Measurements from ENCODE around the gene MEN1. TPM values are rescaled to one million over a fixed set of nuclear protein-coding genes. Genes with fewer than 3 reads are reported as not detected.

MEN1 gene
- total RNA-seq, 1 experiment from 2014 or later = 32.7 TPM

- Mint-ChIP-seq H3K36me3 (ENCODE audit: insufficient read depth, unreplicated experiment) (peaks cover 56% of the 10 kb centered on the region), H3K4me3 (ENCODE audit: unreplicated experiment) (peak within 1 kb of the TSS; percentile 91), H3K27ac (ENCODE audit: unreplicated experiment) (peak within 1 kb of the TSS; percentile 99), H3K4me1 (ENCODE audit: low read depth, unreplicated experiment) (peaks cover 7% of the 10 kb centered on the region), H3K9me3 (ENCODE audit: unreplicated experiment) (no peaks in the 10 kb centered on the region), H3K27me3 (ENCODE audit: insufficient read depth, unreplicated experiment) (no peaks in the 10 kb centered on the region)
- peaks cover 13% of the 10 kb centered on the region for H3K36me3 ChIP-seq (ENCODE audit: control insufficient read depth, insufficient read depth, low read length)
- H3K9me3 ChIP-seq = no peaks in the 10 kb centered on the region
- intact Hi-C loops (cut with micrococcal nuclease; ENCODE audit: unreplicated experiment) = loop anchor here (1.0 to 10.0 kb wide), 4 partner anchors 24 to 336 kb away; partner anchors contain the start of genes CDC42BPG, MAP4K2, MEN1 and TM7SF2
- ChIA-PET CTCF (interaction anchor here (0.6 to 1.9 kb wide), 23 partner anchors 9 to 461 kb away, joined by 3 to 8 read pairs (median 4); partner anchors contain the start of genes ARL2, BATF2, CDC42BPG and EHD1), POLR2A (interaction anchor here (0.5 to 1.5 kb wide), 33 partner anchors 9 to 555 kb away, joined by 3 to 18 read pairs (median 5); partner anchors contain the start of genes CAPN1, CDC42BPG, DPF2 and EHD1)
- no peak for TF ChIP-seq CTCF (IDR thresholded peaks at IDR 0.05; ENCODE audit: insufficient read depth in 1 of 2, low read depth in 1 of 2, low read length in 1 of 2, severe bottlenecking in 1 of 2, unreplicated experiment in 1 of 2)
- DNase-seq = peak; percentile 100
- H3K4me3 ChIP-seq (ENCODE audit: low read depth, low read length) = peak within 1 kb of the TSS; percentile 99
- H3K27me3 ChIP-seq (replicated peaks; ENCODE audit: control insufficient read depth, insufficient read depth, low read length) = no peaks in the 10 kb centered on the region
- BruUV-seq (replicated peaks) = no TSS peak
- H3K4me1 ChIP-seq = peaks cover 17% of the 10 kb centered on the region
Observed at GRCh38 chr11:64778473-64779298, 31.7 kb downstream of the MEN1 start, which contains the start of gene SF1. TSS of gene SF1 (minus strand) at chr11:64778542. CDS start at chr11:64778392, 150 bp downstream.

GRCh38 chr11:64778223-64778472, 32.2 kb downstream of the MEN1 start:
- ChIA-PET CTCF (interaction anchor here (0.6 to 1.9 kb wide), 22 partner anchors 10 to 460 kb away, joined by 3 to 8 read pairs (median 4); partner anchors contain the start of genes ARL2, BATF2, CDC42BPG and MAP4K2), POLR2A (interaction anchor here (0.9 to 1.5 kb wide), 21 partner anchors 14 to 555 kb away, joined by 3 to 18 read pairs (median 7); partner anchors contain the start of genes CAPN1, DPF2, FAU and MAP4K2)
- H3K27me3 Mint-ChIP-seq (ENCODE audit: insufficient read depth, unreplicated experiment) = no peaks in the 10 kb centered on the region
- no peak for DNase-seq
- BruUV-seq (replicated peaks) = no TSS peak
- peaks cover 17% of the 10 kb centered on the region for H3K4me1 ChIP-seq
- intact Hi-C loops (cut with micrococcal nuclease; ENCODE audit: unreplicated experiment) = loop anchor here (1.0 to 10.0 kb wide), 4 partner anchors 25 to 337 kb away; partner anchors contain the start of genes CDC42BPG, MAP4K2, MEN1 and TM7SF2
- H3K9me3 ChIP-seq = no peaks in the 10 kb centered on the region
- peak overlapping the region; percentile 99 for H3K4me3 ChIP-seq (ENCODE audit: low read depth, low read length)
- no peaks in the 10 kb centered on the region for H3K27me3 ChIP-seq (replicated peaks; ENCODE audit: control insufficient read depth, insufficient read depth, low read length)
- no peak for TF ChIP-seq CTCF (IDR thresholded peaks at IDR 0.05; ENCODE audit: insufficient read depth in 1 of 2, low read depth in 1 of 2, low read length in 1 of 2, severe bottlenecking in 1 of 2, unreplicated experiment in 1 of 2)
- H3K4me3 Mint-ChIP-seq (ENCODE audit: unreplicated experiment) = peak overlapping the region; percentile 91
- peaks cover 17% of the 10 kb centered on the region for H3K36me3 ChIP-seq (ENCODE audit: control insufficient read depth, insufficient read depth, low read length)
- H3K4me1 Mint-ChIP-seq (ENCODE audit: low read depth, unreplicated experiment) = peaks cover 7% of the 10 kb centered on the region
- H3K27ac Mint-ChIP-seq (ENCODE audit: unreplicated experiment) = peak overlapping the region; percentile 99
- peaks cover 62% of the 10 kb centered on the region for H3K36me3 Mint-ChIP-seq (ENCODE audit: insufficient read depth, unreplicated experiment)
- H3K9me3 Mint-ChIP-seq (ENCODE audit: unreplicated experiment) = no peaks in the 10 kb centered on the region

Data from Caco-2 (cell line).